H1 (cell line): ENCODE results near the gene ATP6V0A4.

Experiments
- CEBPB ChIP-seq: IDR thresholded peaks from 2 replicates; pipeline ENCODE4 v1.6.1; 2012; ENCODE audit warnings: low read depth, low read length
- CREB1 ChIP-seq: IDR thresholded peaks from 2 replicates; pipeline ENCODE4 v1.6.1; 2012; ENCODE audit warnings: inconsistent platforms
- EP300 ChIP-seq, 2 experiments: IDR thresholded peaks; 1 replicate in 1 of 2; 2 replicates in 1 of 2; pipeline ENCODE4 v1.6.1; 2011 to 2012; ENCODE audit warnings: low read depth in 2 of 2, low read length in 2 of 2, mild to moderate bottlenecking in 2 of 2, borderline replicate concordance in 1 of 2, inconsistent platforms in 1 of 2, moderate library complexity in 1 of 2
- PHF8 ChIP-seq: fragments of 200-600 bp; sonication (generic); conservative IDR thresholded peaks from 2 replicates; pipeline ENCODE4 v1.7.1; 2012; ENCODE audit warnings: low read depth, mild to moderate bottlenecking, inconsistent platforms, low read length, moderate library complexity
- POLR2A ChIP-seq, 2 experiments: IDR thresholded peaks; 1 replicate in 1 of 2; 2 replicates in 1 of 2; pipeline ENCODE4 v1.6.1; 2011; ENCODE audit warnings: low read depth in 2 of 2, low read length in 2 of 2, mild to moderate bottlenecking in 2 of 2; ENCODE audit errors: control extremely low read depth in 1 of 2
- SIN3A ChIP-seq, 2 experiments: IDR thresholded peaks in 1 of 2; conservative IDR thresholded peaks in 1 of 2; 2 replicates each; pipeline ENCODE4 v1.6.1; 2011 to 2012; ENCODE audit warnings: low read length in 2 of 2, improper control_type of control experiment in 1 of 2, low read depth in 1 of 2, mild to moderate bottlenecking in 1 of 2
- TF ChIP-seq, protein P1 (sequence below), 3 experiments: IDR thresholded peaks; 1 replicate in 2 of 3; 2 replicates in 1 of 3; pipeline versions ENCODE4 v1.5.1 to v1.6.1; 2011; ENCODE audit warnings: low read length in 3 of 3, mild to moderate bottlenecking in 3 of 3, inconsistent platforms in 2 of 3, low read depth in 1 of 3, moderate library complexity in 1 of 3; ENCODE audit not compliant: insufficient read depth in 1 of 3; ENCODE audit errors: control extremely low read depth in 1 of 3
- TF ChIP-seq, protein P2 (sequence below): IDR thresholded peaks from 2 replicates; pipeline ENCODE4 v1.6.1; 2012; ENCODE audit warnings: low read length, inconsistent platforms

DNA sequence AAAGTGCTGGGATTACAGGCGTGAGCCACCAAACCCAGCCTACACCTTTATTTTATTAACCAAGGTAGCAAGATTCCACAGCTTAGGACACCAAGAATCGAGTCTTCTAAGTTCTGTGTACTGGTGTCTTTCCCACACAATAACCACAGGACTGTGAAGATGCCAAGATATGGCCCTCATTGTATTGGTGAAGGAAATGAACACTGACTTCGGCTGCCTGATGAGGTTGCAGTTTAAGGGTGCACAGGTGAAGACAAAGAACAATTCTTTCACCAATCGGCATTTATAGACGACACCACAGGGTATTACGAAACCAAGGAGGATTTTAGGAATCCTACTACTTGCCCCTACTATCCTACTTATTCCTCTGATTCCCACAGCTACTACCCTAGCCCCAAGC is 49.3 kb downstream of the ATP6V0A4 start:
- TF ChIP-seq, protein P1, sequence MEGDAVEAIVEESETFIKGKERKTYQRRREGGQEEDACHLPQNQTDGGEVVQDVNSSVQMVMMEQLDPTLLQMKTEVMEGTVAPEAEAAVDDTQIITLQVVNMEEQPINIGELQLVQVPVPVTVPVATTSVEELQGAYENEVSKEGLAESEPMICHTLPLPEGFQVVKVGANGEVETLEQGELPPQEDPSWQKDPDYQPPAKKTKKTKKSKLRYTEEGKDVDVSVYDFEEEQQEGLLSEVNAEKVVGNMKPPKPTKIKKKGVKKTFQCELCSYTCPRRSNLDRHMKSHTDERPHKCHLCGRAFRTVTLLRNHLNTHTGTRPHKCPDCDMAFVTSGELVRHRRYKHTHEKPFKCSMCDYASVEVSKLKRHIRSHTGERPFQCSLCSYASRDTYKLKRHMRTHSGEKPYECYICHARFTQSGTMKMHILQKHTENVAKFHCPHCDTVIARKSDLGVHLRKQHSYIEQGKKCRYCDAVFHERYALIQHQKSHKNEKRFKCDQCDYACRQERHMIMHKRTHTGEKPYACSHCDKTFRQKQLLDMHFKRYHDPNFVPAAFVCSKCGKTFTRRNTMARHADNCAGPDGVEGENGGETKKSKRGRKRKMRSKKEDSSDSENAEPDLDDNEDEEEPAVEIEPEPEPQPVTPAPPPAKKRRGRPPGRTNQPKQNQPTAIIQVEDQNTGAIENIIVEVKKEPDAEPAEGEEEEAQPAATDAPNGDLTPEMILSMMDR (IDR thresholded peaks at IDR 0.05; ENCODE audit: control extremely low read depth in 1 of 3, insufficient read depth in 1 of 3, low read depth in 1 of 3, low read length in 3 of 3): no peak
- TF ChIP-seq EP300 (IDR thresholded peaks at IDR 0.05; ENCODE audit: borderline replicate concordance in 1 of 2, low read depth in 2 of 2, low read length in 2 of 2) (no peak), CREB1 (no peak), CEBPB (no peak), PHF8 (no peak), SIN3A (conservative IDR thresholded peaks at IDR 0.05 in 1 of 2, IDR thresholded peaks at IDR 0.05 in 1 of 2; ENCODE audit: low read depth in 1 of 2, low read length in 2 of 2) (no peak), POLR2A (IDR thresholded peaks at IDR 0.05; ENCODE audit: control extremely low read depth in 1 of 2, low read depth in 2 of 2, low read length in 2 of 2) (no peak)
- TF ChIP-seq, protein P2, sequence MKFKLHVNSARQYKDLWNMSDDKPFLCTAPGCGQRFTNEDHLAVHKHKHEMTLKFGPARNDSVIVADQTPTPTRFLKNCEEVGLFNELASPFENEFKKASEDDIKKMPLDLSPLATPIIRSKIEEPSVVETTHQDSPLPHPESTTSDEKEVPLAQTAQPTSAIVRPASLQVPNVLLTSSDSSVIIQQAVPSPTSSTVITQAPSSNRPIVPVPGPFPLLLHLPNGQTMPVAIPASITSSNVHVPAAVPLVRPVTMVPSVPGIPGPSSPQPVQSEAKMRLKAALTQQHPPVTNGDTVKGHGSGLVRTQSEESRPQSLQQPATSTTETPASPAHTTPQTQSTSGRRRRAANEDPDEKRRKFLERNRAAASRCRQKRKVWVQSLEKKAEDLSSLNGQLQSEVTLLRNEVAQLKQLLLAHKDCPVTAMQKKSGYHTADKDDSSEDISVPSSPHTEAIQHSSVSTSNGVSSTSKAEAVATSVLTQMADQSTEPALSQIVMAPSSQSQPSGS: no peak
